HEK293 (cell line): ENCODE results near the gene NUDCD2.

Source experiments
- CTCF ChIA-PET: fragments of 350-600 bp; formaldehyde crosslinking; extraction: SDS; loops from one replicate; lab custom pipeline; 2021; ENCODE audit warnings: antibody characterized with exemption; lab: Yijun Ruan, JAX
- POLR2A ChIA-PET: fragments of 300-600 bp; formaldehyde crosslinking; extraction: SDS; loops from one replicate; lab custom pipeline; 2020; ENCODE audit warnings: antibody characterized with exemption, inconsistent platforms; lab: Yijun Ruan, JAX
- H3K27ac ChIP-seq: fragments of 200-500 bp; sonication (Bioruptor generic); 2 replicates; pipeline ENCODE4 v1.5.1; 2014; ENCODE audit warnings: low read depth, low read length, control low read depth, inconsistent platforms; ENCODE audit errors: extremely low read depth
- H3K36me3 ChIP-seq, 2 experiments: fragments of 200-500 bp in 1 of 2; sonication (Bioruptor generic) in 1 of 2; 1 replicate in 1 of 2; 2 replicates in 1 of 2; pipeline ENCODE4 v1.5.1; 2014 to 2017; ENCODE audit warnings: inconsistent platforms in 2 of 2, low read length in 2 of 2; ENCODE audit not compliant: control insufficient read depth in 2 of 2, insufficient read depth in 1 of 2
- H3K4me1 ChIP-seq: fragments of 200-500 bp; sonication (Bioruptor generic); 2 replicates; pipeline ENCODE4 v1.5.1; 2014; ENCODE audit warnings: mild to moderate bottlenecking, low read length, inconsistent platforms; ENCODE audit not compliant: control insufficient read depth, insufficient read depth
- H3K4me3 ChIP-seq: 2 replicates; pipeline ENCODE4 v1.5.1; 2011; ENCODE audit warnings: low read depth, mild to moderate bottlenecking, control low read depth, low read length, moderate library complexity
- H3K9me3 ChIP-seq: fragments of 200-500 bp; sonication (Bioruptor generic); 2 replicates; pipeline ENCODE4 v1.5.1; 2014; ENCODE audit warnings: low read depth, low read length, inconsistent platforms; ENCODE audit not compliant: control insufficient read depth, insufficient read depth
- EGR2 ChIP-seq: fragments of 450-650 bp; formaldehyde crosslinking; IDR thresholded peaks from 2 replicates; pipeline ENCODE4 v1.5.1; 2016; ENCODE audit warnings: low read depth, missing biosample characterization, missing genetic modification characterization
- SALL2 ChIP-seq: fragments of 450-650 bp; formaldehyde crosslinking; IDR thresholded peaks from 2 replicates; pipeline ENCODE4 v1.5.0; 2017; ENCODE audit warnings: missing biosample characterization, mild to moderate bottlenecking, missing genetic modification characterization, borderline replicate concordance
- SP2 ChIP-seq: fragments of 450-650 bp; formaldehyde crosslinking; IDR thresholded peaks from 2 replicates; pipeline ENCODE4 v1.5.1; 2016; ENCODE audit warnings: missing biosample characterization, missing genetic modification characterization
- SP7 ChIP-seq: fragments of 450-650 bp; formaldehyde crosslinking; IDR thresholded peaks from 2 replicates; pipeline ENCODE4 v1.5.1; 2016; ENCODE audit warnings: missing biosample characterization, missing genetic modification characterization
- ZBTB20 ChIP-seq: fragments of 450-650 bp; formaldehyde crosslinking; IDR thresholded peaks from 2 replicates; pipeline ENCODE4 v1.5.1; 2016; ENCODE audit warnings: missing biosample characterization, missing genetic modification characterization
- ZNF10 ChIP-seq: fragments of 450-650 bp; formaldehyde crosslinking; IDR thresholded peaks from 2 replicates; pipeline ENCODE4 v1.5.1; 2017; ENCODE audit warnings: missing biosample characterization, missing genetic modification characterization
- ZNF140 ChIP-seq: fragments of 450-650 bp; formaldehyde crosslinking; IDR thresholded peaks from 2 replicates; pipeline ENCODE4 v1.5.1; 2016; ENCODE audit warnings: missing biosample characterization, missing genetic modification characterization
- ZNF146 ChIP-seq: fragments of 450-650 bp; formaldehyde crosslinking; IDR thresholded peaks from 2 replicates; pipeline ENCODE4 v1.5.1; 2016; ENCODE audit warnings: missing biosample characterization, missing genetic modification characterization
- ZNF169 ChIP-seq: fragments of 450-650 bp; formaldehyde crosslinking; IDR thresholded peaks from 2 replicates; pipeline ENCODE4 v1.5.1; 2016; ENCODE audit warnings: missing biosample characterization, missing genetic modification characterization
- ZNF426 ChIP-seq: fragments of 450-650 bp; formaldehyde crosslinking; IDR thresholded peaks from 2 replicates; pipeline ENCODE4 v1.5.1; 2017; ENCODE audit warnings: missing biosample characterization, missing genetic modification characterization, mild to moderate bottlenecking, inconsistent platforms, moderate library complexity
- ZNF501 ChIP-seq: fragments of 450-650 bp; formaldehyde crosslinking; IDR thresholded peaks from 2 replicates; pipeline ENCODE4 v1.5.1; 2016; ENCODE audit warnings: missing biosample characterization, missing genetic modification characterization
- ZNF621 ChIP-seq: fragments of 450-650 bp; formaldehyde crosslinking; IDR thresholded peaks from 2 replicates; pipeline ENCODE4 v1.5.1; 2017; ENCODE audit warnings: missing biosample characterization, missing genetic modification characterization
- TF ChIP-seq, protein P1 (sequence below): fragments of 450-650 bp; formaldehyde crosslinking; IDR thresholded peaks from 2 replicates; pipeline ENCODE4 v1.5.0; 2017; ENCODE audit warnings: missing biosample characterization, missing genetic modification characterization, borderline replicate concordance
- TF ChIP-seq, protein P2 (sequence below): fragments of 450-650 bp; formaldehyde crosslinking; IDR thresholded peaks from 2 replicates; pipeline ENCODE4 v1.5.1; 2016; ENCODE audit warnings: missing biosample characterization, missing genetic modification characterization, borderline replicate concordance
- TF ChIP-seq, protein P3 (sequence below): fragments of 450-650 bp; formaldehyde crosslinking; IDR thresholded peaks from 2 replicates; pipeline ENCODE4 v1.5.1; 2017; ENCODE audit warnings: missing biosample characterization, missing genetic modification characterization

The NUDCD2 gene

DNA sequence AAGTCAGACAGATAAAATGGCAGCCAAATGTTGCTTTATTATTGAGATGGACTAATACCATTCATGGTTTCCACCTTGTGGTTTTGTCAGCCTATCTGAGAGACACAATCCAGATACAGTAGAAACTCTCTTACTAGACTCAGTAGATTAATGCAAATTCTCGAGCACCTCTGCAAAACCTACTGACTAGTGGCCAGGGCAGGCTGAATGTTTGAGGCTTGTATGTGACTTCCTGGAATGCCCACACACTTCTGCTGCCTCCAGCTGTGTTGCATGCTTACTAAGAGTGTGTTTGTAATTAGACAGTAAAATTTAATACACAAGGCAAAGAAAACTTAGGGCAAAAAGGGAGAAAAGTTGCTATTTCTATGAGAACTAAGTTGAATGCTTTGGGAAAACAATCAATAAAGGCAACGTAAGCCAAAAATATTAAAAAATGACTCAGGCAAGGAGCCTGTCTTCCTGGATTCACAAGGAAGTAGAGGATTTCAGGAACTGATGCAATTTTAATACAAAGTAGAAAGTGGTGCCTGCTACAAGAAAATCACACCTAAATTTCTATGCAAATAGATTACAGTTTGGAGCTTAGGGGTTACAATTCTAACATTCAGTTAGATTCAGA is 52.8 kb downstream of the NUDCD2 start:
- Histone ChIP-seq H3K9me3 (no peaks in the 10 kb centered on the region), H3K4me1 (no peaks in the 10 kb centered on the region), H3K36me3 (no peaks in the 10 kb centered on the region), H3K4me3 (no peak overlapping the region), H3K27ac (no peak overlapping the region)
- CTCF ChIA-PET = interaction anchor here (0.6 to 2.3 kb wide), 7 partner anchors 16 to 1497 kb away, joined by 3 to 27 read pairs (median 4); no protein-coding TSS in a partner anchor
- POLR2A ChIA-PET = interaction anchor here (1.8 kb wide), 1 partner anchor 52 kb away, joined by 6 read pairs; the partner anchor contains the start of gene NUDCD2
- TF ChIP-seq, protein P1, sequence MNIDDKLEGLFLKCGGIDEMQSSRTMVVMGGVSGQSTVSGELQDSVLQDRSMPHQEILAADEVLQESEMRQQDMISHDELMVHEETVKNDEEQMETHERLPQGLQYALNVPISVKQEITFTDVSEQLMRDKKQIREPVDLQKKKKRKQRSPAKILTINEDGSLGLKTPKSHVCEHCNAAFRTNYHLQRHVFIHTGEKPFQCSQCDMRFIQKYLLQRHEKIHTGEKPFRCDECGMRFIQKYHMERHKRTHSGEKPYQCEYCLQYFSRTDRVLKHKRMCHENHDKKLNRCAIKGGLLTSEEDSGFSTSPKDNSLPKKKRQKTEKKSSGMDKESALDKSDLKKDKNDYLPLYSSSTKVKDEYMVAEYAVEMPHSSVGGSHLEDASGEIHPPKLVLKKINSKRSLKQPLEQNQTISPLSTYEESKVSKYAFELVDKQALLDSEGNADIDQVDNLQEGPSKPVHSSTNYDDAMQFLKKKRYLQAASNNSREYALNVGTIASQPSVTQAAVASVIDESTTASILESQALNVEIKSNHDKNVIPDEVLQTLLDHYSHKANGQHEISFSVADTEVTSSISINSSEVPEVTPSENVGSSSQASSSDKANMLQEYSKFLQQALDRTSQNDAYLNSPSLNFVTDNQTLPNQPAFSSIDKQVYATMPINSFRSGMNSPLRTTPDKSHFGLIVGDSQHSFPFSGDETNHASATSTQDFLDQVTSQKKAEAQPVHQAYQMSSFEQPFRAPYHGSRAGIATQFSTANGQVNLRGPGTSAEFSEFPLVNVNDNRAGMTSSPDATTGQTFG (tag by site-specific recombination) = no peak
- TF ChIP-seq EGR2 (tag by site-specific recombination) = no peak
- TF ChIP-seq ZNF10 (tag by site-specific recombination) = no peak
- TF ChIP-seq SP2 (tag by site-specific recombination) = no peak
- no peak for TF ChIP-seq ZNF146 (tag by site-specific recombination)
- TF ChIP-seq, protein P2, sequence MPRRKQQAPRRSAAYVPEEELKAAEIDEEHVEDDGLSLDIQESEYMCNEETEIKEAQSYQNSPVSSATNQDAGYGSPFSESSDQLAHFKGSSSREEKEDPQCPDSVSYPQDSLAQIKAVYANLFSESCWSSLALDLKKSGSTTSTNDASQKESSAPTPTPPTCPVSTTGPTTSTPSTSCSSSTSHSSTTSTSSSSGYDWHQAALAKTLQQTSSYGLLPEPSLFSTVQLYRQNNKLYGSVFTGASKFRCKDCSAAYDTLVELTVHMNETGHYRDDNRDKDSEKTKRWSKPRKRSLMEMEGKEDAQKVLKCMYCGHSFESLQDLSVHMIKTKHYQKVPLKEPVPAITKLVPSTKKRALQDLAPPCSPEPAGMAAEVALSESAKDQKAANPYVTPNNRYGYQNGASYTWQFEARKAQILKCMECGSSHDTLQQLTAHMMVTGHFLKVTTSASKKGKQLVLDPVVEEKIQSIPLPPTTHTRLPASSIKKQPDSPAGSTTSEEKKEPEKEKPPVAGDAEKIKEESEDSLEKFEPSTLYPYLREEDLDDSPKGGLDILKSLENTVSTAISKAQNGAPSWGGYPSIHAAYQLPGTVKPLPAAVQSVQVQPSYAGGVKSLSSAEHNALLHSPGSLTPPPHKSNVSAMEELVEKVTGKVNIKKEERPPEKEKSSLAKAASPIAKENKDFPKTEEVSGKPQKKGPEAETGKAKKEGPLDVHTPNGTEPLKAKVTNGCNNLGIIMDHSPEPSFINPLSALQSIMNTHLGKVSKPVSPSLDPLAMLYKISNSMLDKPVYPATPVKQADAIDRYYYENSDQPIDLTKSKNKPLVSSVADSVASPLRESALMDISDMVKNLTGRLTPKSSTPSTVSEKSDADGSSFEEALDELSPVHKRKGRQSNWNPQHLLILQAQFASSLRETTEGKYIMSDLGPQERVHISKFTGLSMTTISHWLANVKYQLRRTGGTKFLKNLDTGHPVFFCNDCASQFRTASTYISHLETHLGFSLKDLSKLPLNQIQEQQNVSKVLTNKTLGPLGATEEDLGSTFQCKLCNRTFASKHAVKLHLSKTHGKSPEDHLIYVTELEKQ (tag by site-specific recombination) = no peak
- TF ChIP-seq ZNF169 (tag by site-specific recombination) = no peak
- TF ChIP-seq ZNF501 = no peak
- TF ChIP-seq ZBTB20 (tag by site-specific recombination) = no peak
- no peak for TF ChIP-seq ZNF140 (tag by site-specific recombination)
- TF ChIP-seq ZNF621 = no peak
- TF ChIP-seq ZNF426 (tag by site-specific recombination) = no peak

DNA sequence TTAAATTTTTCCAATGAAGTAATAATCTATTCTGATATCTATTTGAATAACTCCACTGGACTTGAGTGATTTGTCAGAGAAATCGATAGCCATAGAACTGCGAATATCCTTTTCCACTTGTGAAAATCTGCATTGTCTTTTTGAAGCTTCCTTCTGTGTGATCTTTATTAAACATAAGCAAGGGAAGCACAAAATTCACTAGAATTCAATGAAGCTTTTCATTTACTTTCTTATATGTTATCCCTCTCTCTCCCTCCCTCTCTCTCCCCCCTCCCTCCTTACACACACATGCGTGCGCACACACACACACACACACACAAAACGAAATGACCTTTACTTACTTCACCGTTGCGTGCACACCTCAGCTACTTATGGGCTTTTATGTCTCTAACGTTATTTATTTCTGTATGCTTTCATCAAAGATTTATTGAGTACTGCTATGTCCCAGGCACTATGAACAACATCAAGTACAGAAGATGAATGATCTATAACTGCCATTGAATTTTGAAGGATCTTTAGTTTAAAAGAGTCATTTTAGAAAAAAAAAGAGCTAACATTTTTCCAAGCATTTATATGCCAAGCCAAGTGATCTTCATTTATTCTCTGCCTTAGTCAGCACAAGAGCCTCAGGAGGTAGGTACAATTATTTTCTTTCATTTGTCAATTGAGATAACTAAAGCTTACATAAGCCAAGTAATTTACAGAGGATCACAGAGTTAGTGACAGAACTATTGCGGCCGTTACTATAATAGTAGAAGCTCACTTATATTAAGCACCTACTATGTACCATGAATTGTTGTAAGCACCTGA is 55.3 kb downstream of the NUDCD2 start:
- TF ChIP-seq, protein P3, sequence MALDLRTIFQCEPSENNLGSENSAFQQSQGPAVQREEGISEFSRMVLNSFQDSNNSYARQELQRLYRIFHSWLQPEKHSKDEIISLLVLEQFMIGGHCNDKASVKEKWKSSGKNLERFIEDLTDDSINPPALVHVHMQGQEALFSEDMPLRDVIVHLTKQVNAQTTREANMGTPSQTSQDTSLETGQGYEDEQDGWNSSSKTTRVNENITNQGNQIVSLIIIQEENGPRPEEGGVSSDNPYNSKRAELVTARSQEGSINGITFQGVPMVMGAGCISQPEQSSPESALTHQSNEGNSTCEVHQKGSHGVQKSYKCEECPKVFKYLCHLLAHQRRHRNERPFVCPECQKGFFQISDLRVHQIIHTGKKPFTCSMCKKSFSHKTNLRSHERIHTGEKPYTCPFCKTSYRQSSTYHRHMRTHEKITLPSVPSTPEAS = peak; percentile 78
- TF ChIP-seq SALL2 (no peak), SP7 (tag by site-specific recombination) (no peak)
- Histone ChIP-seq H3K27ac (no peak overlapping the region), H3K36me3 (no peaks in the 10 kb centered on the region), H3K4me1 (no peaks in the 10 kb centered on the region), H3K4me3 (no peak overlapping the region), H3K9me3 (no peaks in the 10 kb centered on the region)
- ChIA-PET CTCF (interaction anchor here (0.6 to 1.8 kb wide), 5 partner anchors 36 to 1467 kb away, joined by 3 to 12 read pairs (median 4); no protein-coding TSS in a partner anchor), POLR2A (interaction anchor here (0.6 kb wide), 1 partner anchor 56 kb away, joined by 3 read pairs; the partner anchor contains the start of genes HMMR and NUDCD2)
